Endothelial cell of umbilical vein (primary cell): ENCODE data around the gene CHTOP. TPM values are rescaled to one million over a fixed set of nuclear protein-coding genes. Genes with fewer than 3 reads are reported as not detected.
A peak's percentile ranks its signal among the peaks of the same experiment; 100 is the strongest.

Experiments used
- BruUV-seq: library from RNA; stranded (reverse); fragments of 400-500 nt; replicated peaks from 2 replicates; lab custom pipeline; 2021; lab: Mats Ljungman, UMichigan
- CTCF ChIA-PET: fragments of 300-600, 350-600 bp; sonication (Branson Sonifier 250); formaldehyde crosslinking; loops from one replicate; lab custom pipeline; 2021; ENCODE audit warnings: antibody characterized with exemption, inconsistent platforms; lab: Charles Lee
- POLR2A ChIA-PET: fragments of 300-600, 350-600 bp; sonication (Branson Sonifier 250); formaldehyde crosslinking; loops from one replicate; lab custom pipeline; 2021; ENCODE audit warnings: antibody characterized with exemption, inconsistent platforms; lab: Charles Lee
- DNase-seq: peaks from one replicate; pipeline ENCODE4 v3.0.0-alpha.2; 2011; ENCODE audit warnings: low read depth, low spot score
- FAIRE-seq: peaks from 2 replicates; lab custom pipeline; 2011; peaks lifted over from hg19 to GRCh38; lab: Jason Lieb, UNC
- H2AFZ ChIP-seq: 2 replicates; pipeline ENCODE4 v1.6.0; 2012; ENCODE audit warnings: low read depth, low read length, control low read depth, inconsistent platforms
- H3K27ac ChIP-seq: 2 replicates; pipeline ENCODE4 v1.5.1; 2011; ENCODE audit warnings: low read depth, mild to moderate bottlenecking, control low read depth, low read length, moderate library complexity; ENCODE audit not compliant: insufficient read depth
- H3K27me3 ChIP-seq, 2 experiments: 2 replicates each; pipeline versions ENCODE4 v1.6.0 to v1.6.1; 2011; ENCODE audit warnings: low read length in 2 of 2, mixed read lengths in 1 of 2; ENCODE audit not compliant: control insufficient read depth in 2 of 2, insufficient read depth in 2 of 2
- H3K36me3 ChIP-seq, 2 experiments: 2 replicates in 1 of 2; 3 replicates in 1 of 2; pipeline ENCODE4 v1.5.1; 2011; ENCODE audit warnings: low read length in 2 of 2, mild to moderate bottlenecking in 1 of 2, moderate library complexity in 1 of 2; ENCODE audit not compliant: control insufficient read depth in 2 of 2, insufficient read depth in 2 of 2; ENCODE audit errors: extremely low read depth in 1 of 2
- H3K4me1 ChIP-seq: 3 replicates; pipeline ENCODE4 v1.5.1; 2011; ENCODE audit warnings: mild to moderate bottlenecking, low read length; ENCODE audit not compliant: control insufficient read depth, insufficient read depth; ENCODE audit errors: extremely low read depth
- H3K4me2 ChIP-seq: 2 replicates; pipeline ENCODE4 v1.6.1; 2011; ENCODE audit warnings: low read length, control low read depth, mixed read lengths; ENCODE audit not compliant: insufficient read depth
- H3K4me3 ChIP-seq, 3 experiments: fragments of 200-600 bp in 1 of 3; sonication (generic), shearing (Covaris generic) in 1 of 3; replicated peaks in 1 of 3; 2 replicates each; pipeline ENCODE4 v1.5.1; 2011 to 2016; ENCODE audit warnings: control low read depth in 3 of 3, low read length in 3 of 3, mild to moderate bottlenecking in 2 of 3, inconsistent platforms in 1 of 3, low read depth in 1 of 3, moderate library complexity in 1 of 3; ENCODE audit not compliant: insufficient read depth in 1 of 3
- H3K79me2 ChIP-seq: 2 replicates; pipeline ENCODE4 v1.6.0; 2012; ENCODE audit warnings: low read length, inconsistent platforms; ENCODE audit not compliant: control insufficient read depth, insufficient read depth
- H3K9ac ChIP-seq: replicated peaks from 2 replicates; pipeline ENCODE3; 2011; ENCODE audit warnings: low read length, control low read depth; ENCODE audit not compliant: insufficient read depth; ENCODE audit errors: extremely low read depth
- H3K9me1 ChIP-seq: replicated peaks from 3 replicates; pipeline ENCODE4 v1.6.0; 2011; ENCODE audit warnings: mild to moderate bottlenecking, low read length; ENCODE audit not compliant: control insufficient read depth, insufficient read depth; ENCODE audit errors: extremely low read depth
- H3K9me3 ChIP-seq: replicated peaks from 2 replicates; pipeline ENCODE4 v1.5.1; 2012; ENCODE audit warnings: low read length, inconsistent platforms; ENCODE audit not compliant: control insufficient read depth, insufficient read depth
- H4K20me1 ChIP-seq: replicated peaks from 2 replicates; pipeline ENCODE3; 2011; ENCODE audit warnings: mild to moderate bottlenecking, low read length; ENCODE audit not compliant: control insufficient read depth, insufficient read depth; ENCODE audit errors: extremely low read depth
- CTCF ChIP-seq, 2 donors: IDR thresholded peaks; 1 replicate in 1 of 2; 2 replicates in 1 of 2; pipeline ENCODE4 v1.5.1; 2011; ENCODE audit warnings: low read length in 2 of 2, mild to moderate bottlenecking in 2 of 2, moderate library complexity in 2 of 2, control low read depth in 1 of 2, inconsistent platforms in 1 of 2, low read depth in 1 of 2; ENCODE audit not compliant: insufficient read depth in 1 of 2; ENCODE audit errors: extremely low read depth in 1 of 2
- EZH2 ChIP-seq: IDR thresholded peaks from 2 replicates; pipeline ENCODE4 v1.6.1; 2012; ENCODE audit warnings: borderline replicate concordance, low read depth, mild to moderate bottlenecking, moderate library complexity, low read length, inconsistent platforms; ENCODE audit not compliant: severe bottlenecking
- FOS ChIP-seq: IDR thresholded peaks from 2 replicates; pipeline ENCODE4 v1.6.1; 2011; ENCODE audit warnings: mild to moderate bottlenecking, low read length, moderate library complexity, borderline replicate concordance; ENCODE audit not compliant: insufficient read depth
- GATA2 ChIP-seq: IDR thresholded peaks from 2 replicates; pipeline ENCODE4 v1.7.0; 2011; ENCODE audit warnings: low read depth, mild to moderate bottlenecking, moderate library complexity, mixed read lengths, low read length; ENCODE audit not compliant: insufficient read length, insufficient read depth
- JUN ChIP-seq: IDR thresholded peaks from 2 replicates; pipeline ENCODE4 v1.6.1; 2011; ENCODE audit warnings: borderline replicate concordance, low read depth; ENCODE audit not compliant: insufficient read length, insufficient read depth
- MAX ChIP-seq: IDR thresholded peaks from 2 replicates; pipeline ENCODE4 v1.6.1; 2011; ENCODE audit not compliant: insufficient read depth, insufficient read length
- MYC ChIP-seq: IDR thresholded peaks from one replicate; pipeline ENCODE4 v1.6.1; 2011; ENCODE audit warnings: mild to moderate bottlenecking, low read depth, low read length
- POLR2A ChIP-seq: IDR thresholded peaks from 2 replicates; pipeline ENCODE4 v1.6.1; 2012; ENCODE audit warnings: low read depth, mild to moderate bottlenecking, control low read depth, low read length
- POLR2AphosphoS5 ChIP-seq: IDR thresholded peaks from 2 replicates; pipeline ENCODE4 v1.6.1; 2012; ENCODE audit warnings: low read depth, mild to moderate bottlenecking, control low read depth, low read length, moderate library complexity; ENCODE audit not compliant: insufficient read depth
- dilution Hi-C: fragments of 300-500 bp; cut with MboI; formaldehyde crosslinking; loops from one replicate; pipeline ENCODE4 v1.15.0; 2019; ENCODE audit warnings: low sequenced_read_pairs; ENCODE audit not compliant: extremely low pct_ligation_motif_present
- intact Hi-C: fragments of 100-400 bp; cut with micrococcal nuclease; formaldehyde crosslinking; loops from one replicate; pipeline ENCODE4 v1.10.0; 2022
- polyA plus RNA-seq, 4 experiments: library from polyadenylated mRNA; depleted of rRNA in 3 of 4; stranded (reverse) in 3 of 4; unstranded in 1 of 4; fragments of >200 nt; gene quantifications; 2 replicates each; pipeline versions ENCODE4 v1.2.1 to v1.2.3, GENCODE V29; 2011 to 2012; ENCODE audit warnings: missing spikeins in 1 of 4
- total RNA-seq: library from RNA; stranded (reverse); gene quantifications from 2 replicates; pipeline ENCODE4 v1.2.3, GENCODE V29; 2021

The CHTOP gene
- total and polyA plus RNA-seq, 2 donors (not counting 3 experiments of a cell fraction or from before 2014, with no cell fraction given): 62.0 to 74.4 TPM

GRCh38 chr1:153624965-153625611, 8.8 kb upstream of the CHTOP start:
- no peaks in the 10 kb centered on the region for H3K36me3 ChIP-seq
- POLR2A ChIA-PET: interaction anchor here (1.3 kb wide), 1 partner anchor 9 kb away, joined by 3 read pairs; the partner anchor contains the start of gene CHTOP
- no peaks in the 10 kb centered on the region for H3K9me1 ChIP-seq
- H3K4me1 ChIP-seq: peaks cover 14% of the 10 kb centered on the region
- CTCF ChIA-PET: interaction anchor here (1.9 to 7.8 kb wide), 3 partner anchors 10 to 54 kb away, joined by 4 to 145 read pairs (median 27); partner anchors contain the start of gene S100A14
- H3K9me3 ChIP-seq: no peaks in the 10 kb centered on the region
- H3K9ac ChIP-seq: no peak overlapping the region
- H3K4me3 ChIP-seq: no peak overlapping the region
- H3K4me2 ChIP-seq: no peak overlapping the region
- H2AFZ ChIP-seq: no peak overlapping the region
- no peaks in the 10 kb centered on the region for H3K27me3 ChIP-seq
- TF ChIP-seq JUN (no peak), MYC (no peak), GATA2 (no peak), MAX (no peak), POLR2AphosphoS5 (no peak), EZH2 (no peak), POLR2A (no peak), CTCF (IDR thresholded peaks at IDR 0.05; ENCODE audit: extremely low read depth in 1 of 2, insufficient read depth in 1 of 2, low read depth in 1 of 2, low read length in 2 of 2) (no peak), FOS (no peak)
- intact Hi-C loops: no loop called here
- no peak overlapping the region for H3K27ac ChIP-seq
- no peak for DNase-seq
- dilution Hi-C loops: no loop called here
- H4K20me1 ChIP-seq: no peaks in the 10 kb centered on the region
- FAIRE-seq: peak; percentile 43
- H3K79me2 ChIP-seq: peaks cover 28% of the 10 kb centered on the region
- BruUV-seq: no TSS peak
